ENCODE results near the gene ARHGAP42.

ARHGAP42 gene

GRCh38 chr11:100759106-100759505 is 72.0 kb downstream of the ARHGAP42 start:
- no peak for DNase-seq (ENCODE audit: low read depth in 2 of 2)

GRCh38 chr11:100759856-100760255 is 72.8 kb downstream of the ARHGAP42 start:
- no peak for DNase-seq (ENCODE audit: low read depth in 2 of 2)

- DNase-seq (ENCODE audit: low read depth in 2 of 2) = no peak
Measured at GRCh38 chr11:100760744-100761143, 73.7 kb downstream of the ARHGAP42 start.

- no peak for DNase-seq (ENCODE audit: low read depth in 2 of 2)
Measured at GRCh38 chr11:100761841-100762240, 74.8 kb downstream of the ARHGAP42 start.

GRCh38 chr11:100766764-100767163 is 79.7 kb downstream of the ARHGAP42 start:
- no peak for DNase-seq (ENCODE audit: low read depth in 2 of 2)

- DNase-seq (ENCODE audit: low read depth in 2 of 2) = no peak
Measured at GRCh38 chr11:100769165-100769564, 82.1 kb downstream of the ARHGAP42 start.

GRCh38 chr11:100769617-100770016 is 82.5 kb downstream of the ARHGAP42 start:
- DNase-seq (ENCODE audit: low read depth in 2 of 2) = no peak

GRCh38 chr11:100774132-100774531 is 87.0 kb downstream of the ARHGAP42 start:
- DNase-seq (ENCODE audit: low read depth in 2 of 2) = no peak

GRCh38 chr11:100774859-100775258 is 87.8 kb downstream of the ARHGAP42 start:
- no peak for DNase-seq (ENCODE audit: low read depth in 2 of 2)

- no peak for DNase-seq (ENCODE audit: low read depth in 2 of 2)
Measured at GRCh38 chr11:100776212-100776896, 89.3 kb downstream of the ARHGAP42 start.

GRCh38 chr11:100777103-100777502 is 90.0 kb downstream of the ARHGAP42 start:
- no peak for DNase-seq (ENCODE audit: low read depth in 2 of 2)

- DNase-seq (ENCODE audit: low read depth in 2 of 2) = no peak
Measured at GRCh38 chr11:100777736-100778135, 90.6 kb downstream of the ARHGAP42 start.

GRCh38 chr11:100778166-100778785 is 91.2 kb downstream of the ARHGAP42 start:
- DNase-seq (ENCODE audit: low read depth in 2 of 2) = no peak

GRCh38 chr11:100780470-100780869 is 93.4 kb downstream of the ARHGAP42 start:
- no peak for DNase-seq (ENCODE audit: low read depth in 2 of 2)

- no peak for DNase-seq (ENCODE audit: low read depth in 2 of 2)
Measured at GRCh38 chr11:100785148-100785983, 98.3 kb downstream of the ARHGAP42 start.

- DNase-seq (ENCODE audit: low read depth in 2 of 2) = no peak
Measured at GRCh38 chr11:100788561-100789295, 101.6 kb downstream of the ARHGAP42 start.

GRCh38 chr11:100789500-100789899 is 102.4 kb downstream of the ARHGAP42 start:
- DNase-seq (ENCODE audit: low read depth in 2 of 2) = no peak

- DNase-seq (ENCODE audit: low read depth in 2 of 2) = no peak
Measured at GRCh38 chr11:100790073-100790472, 103.0 kb downstream of the ARHGAP42 start.

- no peak for DNase-seq (ENCODE audit: low read depth in 2 of 2)
Measured at GRCh38 chr11:100791103-100791502, 104.0 kb downstream of the ARHGAP42 start.

- DNase-seq (ENCODE audit: low read depth in 2 of 2) = no peak
Measured at GRCh38 chr11:100791860-100792259, 104.8 kb downstream of the ARHGAP42 start.

GRCh38 chr11:100793525-100793924 is 106.4 kb downstream of the ARHGAP42 start:
- no peak for DNase-seq (ENCODE audit: low read depth in 2 of 2)

- no peak for DNase-seq (ENCODE audit: low read depth in 2 of 2)
Measured at GRCh38 chr11:100794446-100794845, 107.4 kb downstream of the ARHGAP42 start.

All from stimulated activated CD8-positive, alpha-beta memory T cell treated with anti-CD3 and anti-CD28 coated beads, Interleukin-2, amount 100 ng/mL, for 1 hour (primary cell).